ENCODE data around the gene CIP2A.

The CIP2A gene

GRCh38 chr3:108509263-108509662, 80.0 kb downstream of the CIP2A start:
- DNase-seq = no peak

- DNase-seq = no peak
Measured at GRCh38 chr3:108507902-108508301, 81.3 kb downstream of the CIP2A start.

- no peak for DNase-seq
Measured at GRCh38 chr3:108505811-108506210, 83.4 kb downstream of the CIP2A start.

DNA sequence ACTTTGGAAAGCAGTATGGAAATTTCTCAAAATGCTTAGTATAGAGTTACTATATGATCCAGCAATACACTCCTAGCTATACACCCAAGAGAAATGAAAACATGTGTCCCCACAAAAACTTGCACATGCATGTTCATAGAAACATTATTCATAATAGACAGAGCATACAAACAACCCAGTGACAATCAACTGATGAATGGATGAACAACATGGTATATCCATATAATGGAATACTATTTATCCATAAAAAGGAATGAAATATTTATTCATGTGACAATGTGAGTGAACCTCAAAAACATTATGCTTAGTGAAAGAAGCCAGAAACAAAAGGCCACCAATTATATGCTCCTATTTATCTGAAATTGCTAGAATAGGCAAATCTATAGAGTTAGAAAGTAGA, 85.5 kb downstream of the CIP2A start:
- no peak for DNase-seq

GRCh38 chr3:108501535-108501934, 87.7 kb downstream of the CIP2A start:
- DNase-seq = no peak

- DNase-seq = no peak
Measured at GRCh38 chr3:108500728-108501127, 88.5 kb downstream of the CIP2A start.
